ENCODE measurements around the gene ZC3H8.

DNA sequence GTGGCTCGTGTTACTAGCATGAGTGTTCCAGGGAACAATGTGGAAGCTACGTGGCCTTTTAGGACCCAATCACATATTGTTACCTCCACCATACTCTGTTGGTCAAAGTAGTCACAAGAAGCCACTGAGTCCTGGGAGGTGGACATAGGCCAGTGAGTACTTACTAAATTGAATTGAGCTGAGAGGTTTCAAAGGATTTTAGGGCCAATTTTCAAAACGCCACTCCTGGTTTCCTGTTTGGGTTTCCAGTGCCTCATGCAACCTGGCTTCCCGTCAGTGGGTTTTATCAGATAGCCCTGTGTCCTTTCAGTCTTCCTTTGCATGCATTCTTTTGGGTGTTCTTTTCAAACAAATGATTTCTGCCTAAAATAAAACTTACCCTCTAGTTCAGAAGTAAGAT is 60.4 kb downstream of the ZC3H8 start:
- TF ChIP-seq, protein P1, sequence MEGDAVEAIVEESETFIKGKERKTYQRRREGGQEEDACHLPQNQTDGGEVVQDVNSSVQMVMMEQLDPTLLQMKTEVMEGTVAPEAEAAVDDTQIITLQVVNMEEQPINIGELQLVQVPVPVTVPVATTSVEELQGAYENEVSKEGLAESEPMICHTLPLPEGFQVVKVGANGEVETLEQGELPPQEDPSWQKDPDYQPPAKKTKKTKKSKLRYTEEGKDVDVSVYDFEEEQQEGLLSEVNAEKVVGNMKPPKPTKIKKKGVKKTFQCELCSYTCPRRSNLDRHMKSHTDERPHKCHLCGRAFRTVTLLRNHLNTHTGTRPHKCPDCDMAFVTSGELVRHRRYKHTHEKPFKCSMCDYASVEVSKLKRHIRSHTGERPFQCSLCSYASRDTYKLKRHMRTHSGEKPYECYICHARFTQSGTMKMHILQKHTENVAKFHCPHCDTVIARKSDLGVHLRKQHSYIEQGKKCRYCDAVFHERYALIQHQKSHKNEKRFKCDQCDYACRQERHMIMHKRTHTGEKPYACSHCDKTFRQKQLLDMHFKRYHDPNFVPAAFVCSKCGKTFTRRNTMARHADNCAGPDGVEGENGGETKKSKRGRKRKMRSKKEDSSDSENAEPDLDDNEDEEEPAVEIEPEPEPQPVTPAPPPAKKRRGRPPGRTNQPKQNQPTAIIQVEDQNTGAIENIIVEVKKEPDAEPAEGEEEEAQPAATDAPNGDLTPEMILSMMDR (IDR thresholded peaks at IDR 0.05) = no peak
- no peak for TF ChIP-seq POLR2A (IDR thresholded peaks at IDR 0.05)
